B cell (primary cell): ENCODE measurements around the gene CTIF.

ENCODE experiments used
- EZH2 ChIP-seq: IDR thresholded peaks from 2 replicates; pipeline ENCODE4 v1.6.1; 2012; ENCODE audit warnings: borderline replicate concordance, low read depth, mild to moderate bottlenecking, moderate library complexity, low read length; ENCODE audit not compliant: insufficient read depth, poor library complexity, severe bottlenecking
- TF ChIP-seq, protein P1 (sequence below): fragments of 200-600 bp; IDR thresholded peaks from one replicate; pipeline ENCODE4 v1.8.0; 2022; ENCODE audit warnings: antibody characterized with exemption, mild to moderate bottlenecking

GRCh38 chr18:48842259-48843061, 303.6 kb downstream of the CTIF start:
- TF ChIP-seq, protein P1, sequence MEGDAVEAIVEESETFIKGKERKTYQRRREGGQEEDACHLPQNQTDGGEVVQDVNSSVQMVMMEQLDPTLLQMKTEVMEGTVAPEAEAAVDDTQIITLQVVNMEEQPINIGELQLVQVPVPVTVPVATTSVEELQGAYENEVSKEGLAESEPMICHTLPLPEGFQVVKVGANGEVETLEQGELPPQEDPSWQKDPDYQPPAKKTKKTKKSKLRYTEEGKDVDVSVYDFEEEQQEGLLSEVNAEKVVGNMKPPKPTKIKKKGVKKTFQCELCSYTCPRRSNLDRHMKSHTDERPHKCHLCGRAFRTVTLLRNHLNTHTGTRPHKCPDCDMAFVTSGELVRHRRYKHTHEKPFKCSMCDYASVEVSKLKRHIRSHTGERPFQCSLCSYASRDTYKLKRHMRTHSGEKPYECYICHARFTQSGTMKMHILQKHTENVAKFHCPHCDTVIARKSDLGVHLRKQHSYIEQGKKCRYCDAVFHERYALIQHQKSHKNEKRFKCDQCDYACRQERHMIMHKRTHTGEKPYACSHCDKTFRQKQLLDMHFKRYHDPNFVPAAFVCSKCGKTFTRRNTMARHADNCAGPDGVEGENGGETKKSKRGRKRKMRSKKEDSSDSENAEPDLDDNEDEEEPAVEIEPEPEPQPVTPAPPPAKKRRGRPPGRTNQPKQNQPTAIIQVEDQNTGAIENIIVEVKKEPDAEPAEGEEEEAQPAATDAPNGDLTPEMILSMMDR = no peak
- TF ChIP-seq EZH2 = no peak
